Measurements from ENCODE around the gene VOPP1.

The VOPP1 gene

DNA sequence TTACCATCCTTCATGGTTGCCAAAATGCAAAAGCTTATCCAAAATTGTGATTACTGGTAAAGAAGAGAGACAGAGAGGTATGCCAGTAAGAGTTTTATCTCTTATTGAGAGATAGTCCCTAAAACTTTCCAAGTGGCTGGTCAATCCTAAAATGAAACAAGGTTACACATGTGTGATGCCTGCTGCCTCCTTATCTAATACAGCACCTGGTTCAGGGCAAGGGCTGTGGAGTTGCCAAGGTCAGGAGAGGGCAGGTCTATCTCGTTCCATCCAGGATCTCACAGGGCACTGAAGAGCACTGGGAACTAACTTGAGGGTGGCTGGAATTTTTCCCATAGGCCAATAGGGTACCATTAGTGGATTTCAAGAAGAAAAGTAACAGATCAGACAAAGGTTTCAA lies 18.3 kb downstream of the VOPP1 start:
- Histone ChIP-seq H3K4me1 (ENCODE audit: insufficient read depth, low read length) (peaks cover 64% of the 10 kb centered on the region), H3K36me3 (ENCODE audit: insufficient read depth, low read length) (no peaks in the 10 kb centered on the region), H3K9me3 (ENCODE audit: control insufficient read depth, insufficient read depth, low read length) (no peaks in the 10 kb centered on the region), H3K9ac (ENCODE audit: low read depth, low read length) (no peak overlapping the region)

DNA sequence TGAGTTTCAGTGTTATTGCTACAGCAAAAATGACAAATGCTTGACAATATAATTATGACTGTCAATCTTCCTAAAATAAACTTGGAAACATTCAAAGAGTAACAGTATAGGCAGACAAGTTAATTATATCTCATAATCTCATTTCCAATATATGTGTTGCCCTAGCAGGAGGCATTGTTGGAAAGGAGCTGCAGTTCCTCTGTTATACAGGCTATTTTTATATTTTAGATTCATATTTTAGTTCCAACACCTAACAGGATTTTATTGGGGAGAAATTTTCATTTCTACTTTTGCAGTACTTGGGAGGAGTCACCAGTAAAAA lies 19.3 kb downstream of the VOPP1 start:
- H3K36me3 ChIP-seq (ENCODE audit: insufficient read depth, low read length), result no peaks in the 10 kb centered on the region
- no peaks in the 10 kb centered on the region for H3K9me3 ChIP-seq (ENCODE audit: control insufficient read depth, insufficient read depth, low read length)
- no peak overlapping the region for H3K9ac ChIP-seq (ENCODE audit: low read depth, low read length)
- peaks cover 64% of the 10 kb centered on the region for H3K4me1 ChIP-seq (ENCODE audit: insufficient read depth, low read length)

DNA sequence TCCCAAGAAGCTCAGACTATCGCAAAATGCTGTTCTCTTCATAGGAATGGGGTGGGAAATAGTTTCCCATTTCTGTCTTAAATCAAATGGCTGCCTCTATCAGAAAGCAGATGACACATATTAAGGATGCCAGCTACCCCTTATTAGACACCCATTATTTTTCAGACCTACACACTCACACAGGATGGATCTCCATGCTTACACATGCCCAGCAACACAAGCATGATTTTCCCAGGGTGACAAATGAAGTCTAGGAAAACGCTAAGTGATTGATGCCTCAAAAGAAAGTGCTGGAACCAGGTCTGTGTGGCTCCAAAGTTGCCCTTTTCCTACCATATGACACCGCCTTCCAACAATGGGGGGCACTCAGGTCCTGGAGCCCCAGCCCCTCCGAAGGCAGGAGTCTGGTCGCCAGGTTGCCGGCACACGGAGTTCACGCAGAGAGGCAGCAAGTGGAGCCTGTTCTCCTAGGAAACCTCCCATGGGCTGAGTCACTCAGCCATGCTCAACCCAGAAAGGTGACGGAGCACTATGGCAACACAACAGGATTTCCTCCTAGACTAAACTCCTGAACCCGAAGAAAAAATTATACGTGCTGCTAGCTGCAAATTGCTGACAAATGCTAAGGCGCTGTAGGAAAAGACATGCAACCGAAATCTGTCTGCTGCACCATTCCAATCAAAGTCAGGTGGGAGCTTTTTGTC lies 19.8 kb downstream of the VOPP1 start:
- Histone ChIP-seq H3K9ac (ENCODE audit: low read depth, low read length) (no peak overlapping the region), H3K4me1 (ENCODE audit: insufficient read depth, low read length) (peaks cover 63% of the 10 kb centered on the region), H3K9me3 (ENCODE audit: control insufficient read depth, insufficient read depth, low read length) (no peaks in the 10 kb centered on the region), H3K36me3 (ENCODE audit: insufficient read depth, low read length) (no peaks in the 10 kb centered on the region)

DNA sequence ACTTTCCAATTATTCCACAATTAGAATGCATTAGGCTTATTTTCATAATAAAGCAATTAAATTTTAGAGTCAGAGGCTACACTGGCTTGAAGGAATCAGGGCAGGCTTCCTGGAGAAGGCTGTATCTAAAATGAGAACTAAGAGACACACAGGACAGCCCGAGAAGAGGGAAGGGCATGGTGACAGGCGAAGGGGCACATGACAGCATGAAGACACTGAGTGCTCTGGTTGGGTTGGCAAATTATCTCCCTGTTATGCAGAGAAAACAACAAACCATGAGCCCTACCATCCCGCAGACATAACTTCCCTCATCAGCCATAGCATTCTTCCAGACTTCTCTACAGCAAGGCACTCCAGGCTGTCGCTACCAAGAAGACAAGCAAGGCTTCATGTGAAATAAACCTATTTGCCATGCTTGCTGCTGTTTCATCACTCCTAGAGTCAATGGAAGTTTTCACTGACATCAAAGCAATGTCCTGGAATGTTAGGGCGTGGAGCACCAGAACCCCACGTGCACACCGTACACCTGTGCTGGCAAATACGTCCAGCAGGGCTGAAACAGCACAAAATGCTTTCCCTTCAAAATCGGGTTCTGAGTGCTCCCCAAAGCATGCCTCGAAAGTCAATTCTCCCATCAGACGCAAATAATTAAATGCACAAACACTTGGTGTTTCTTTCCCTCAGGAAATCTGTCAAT lies 21.3 kb downstream of the VOPP1 start:
- Histone ChIP-seq H3K9me3 (ENCODE audit: control insufficient read depth, insufficient read depth, low read length) (no peaks in the 10 kb centered on the region), H3K36me3 (ENCODE audit: insufficient read depth, low read length) (no peaks in the 10 kb centered on the region), H3K9ac (ENCODE audit: low read depth, low read length) (no peak overlapping the region), H3K4me1 (ENCODE audit: insufficient read depth, low read length) (peaks cover 58% of the 10 kb centered on the region)

DNA sequence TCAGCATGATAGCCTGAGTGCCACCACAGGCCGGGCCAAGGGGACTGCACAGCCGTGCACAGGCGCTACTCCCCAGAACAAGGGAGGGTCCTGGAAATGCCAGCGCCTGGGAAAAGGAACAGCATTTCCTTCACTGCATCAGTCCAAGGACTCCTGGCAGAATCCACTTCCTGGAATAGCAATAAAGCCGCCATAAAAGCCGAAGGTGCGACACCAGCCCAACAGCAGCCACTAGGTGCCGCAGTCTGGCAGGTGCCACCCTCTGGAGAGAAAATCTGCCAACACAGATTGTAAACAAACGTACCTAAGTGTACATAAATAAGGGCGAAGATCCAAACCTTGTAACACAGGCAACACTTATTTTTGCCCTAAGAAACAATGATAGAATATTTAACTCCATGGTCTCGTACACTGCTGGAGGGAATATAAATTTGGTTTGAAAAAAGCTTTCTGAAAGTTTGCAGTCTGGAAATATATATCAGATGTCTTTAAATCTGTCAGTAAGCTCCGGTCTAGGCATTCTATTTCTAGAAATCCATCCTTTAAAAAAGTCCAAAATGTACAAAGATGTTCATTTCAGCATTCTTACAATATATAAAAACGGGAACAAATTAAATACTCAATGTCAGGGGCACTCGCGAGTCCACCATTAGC lies 22.2 kb downstream of the VOPP1 start:
- peaks cover 56% of the 10 kb centered on the region for H3K4me1 ChIP-seq (ENCODE audit: insufficient read depth, low read length)
- H3K9ac ChIP-seq (ENCODE audit: low read depth, low read length), result no peak overlapping the region

DNA sequence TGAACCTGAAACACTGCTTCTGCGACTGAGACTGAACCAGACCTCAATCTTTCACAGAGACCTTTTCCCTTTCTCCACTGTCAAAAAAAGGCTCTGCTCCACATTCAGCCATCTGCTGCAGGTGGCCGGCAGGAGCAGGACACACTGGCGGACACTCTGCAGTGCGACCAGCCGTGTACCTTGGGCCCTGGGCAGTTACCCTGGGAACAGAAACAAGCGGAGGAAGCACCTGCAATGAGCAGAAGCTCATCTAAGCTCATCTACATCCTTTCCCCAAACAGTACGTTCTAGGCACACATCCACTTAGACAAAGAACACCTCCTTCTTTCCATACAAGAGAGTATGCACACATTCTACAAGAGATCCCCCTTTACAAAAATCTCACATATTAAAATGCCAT lies 22.8 kb downstream of the VOPP1 start:
- Histone ChIP-seq H3K9ac (ENCODE audit: low read depth, low read length) (no peak overlapping the region), H3K9me3 (ENCODE audit: control insufficient read depth, insufficient read depth, low read length) (no peaks in the 10 kb centered on the region), H3K36me3 (ENCODE audit: insufficient read depth, low read length) (no peaks in the 10 kb centered on the region), H3K4me1 (ENCODE audit: insufficient read depth, low read length) (peaks cover 51% of the 10 kb centered on the region)

More for the DNA sequence above, 22.2 kb downstream of the VOPP1 start:
- Histone ChIP-seq H3K36me3 (ENCODE audit: insufficient read depth, low read length) (no peaks in the 10 kb centered on the region), H3K9me3 (ENCODE audit: control insufficient read depth, insufficient read depth, low read length) (no peaks in the 10 kb centered on the region)

DNA sequence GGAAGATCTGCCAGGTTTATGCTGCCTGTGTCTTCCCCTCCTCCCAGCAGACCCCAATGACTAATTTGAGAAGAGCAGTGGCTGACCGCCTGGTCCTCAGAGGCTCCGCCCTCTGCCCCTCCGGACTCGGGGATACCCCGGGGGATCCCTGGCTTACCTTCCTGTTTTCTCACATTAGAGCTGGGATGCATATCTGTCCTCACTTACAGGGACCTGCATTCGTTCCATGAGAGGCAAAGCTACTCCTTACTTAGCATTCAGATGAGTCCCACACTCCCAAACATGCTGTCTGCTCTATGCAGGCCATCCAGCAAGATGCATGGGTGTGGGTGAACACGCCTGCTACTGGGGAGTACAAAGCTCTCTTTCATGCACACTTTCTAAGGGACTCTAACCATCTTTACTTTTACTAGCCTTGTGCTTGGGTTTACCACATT lies 24.0 kb downstream of the VOPP1 start:
- peaks cover 43% of the 10 kb centered on the region for H3K4me1 ChIP-seq (ENCODE audit: insufficient read depth, low read length)
- no peak overlapping the region for H3K9ac ChIP-seq (ENCODE audit: low read depth, low read length)
- no peaks in the 10 kb centered on the region for H3K9me3 ChIP-seq (ENCODE audit: control insufficient read depth, insufficient read depth, low read length)
- no peaks in the 10 kb centered on the region for H3K36me3 ChIP-seq (ENCODE audit: insufficient read depth, low read length)

DNA sequence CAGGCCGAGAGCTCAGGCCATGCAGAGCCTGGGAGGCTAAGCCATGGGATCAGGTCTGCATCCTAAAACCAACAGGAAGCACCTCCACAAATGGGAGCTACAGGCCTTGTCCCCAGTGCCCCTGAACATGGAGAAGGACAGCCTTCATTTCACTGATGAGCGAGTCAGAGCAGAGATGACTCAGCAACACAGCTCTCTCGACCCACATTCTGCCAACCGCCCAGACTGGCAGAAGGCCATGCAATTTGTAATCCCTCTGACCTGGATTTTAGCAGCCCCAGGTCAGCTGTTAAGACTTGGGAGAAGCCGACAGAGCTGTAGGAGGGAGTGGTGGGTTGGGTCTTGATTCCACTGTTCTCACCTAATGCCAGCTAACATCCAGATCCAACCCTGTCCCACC lies 25.5 kb downstream of the VOPP1 start:
- Histone ChIP-seq H3K4me1 (ENCODE audit: insufficient read depth, low read length) (peaks cover 30% of the 10 kb centered on the region), H3K9ac (ENCODE audit: low read depth, low read length) (no peak overlapping the region), H3K9me3 (ENCODE audit: control insufficient read depth, insufficient read depth, low read length) (no peaks in the 10 kb centered on the region), H3K36me3 (ENCODE audit: insufficient read depth, low read length) (no peaks in the 10 kb centered on the region)

DNA sequence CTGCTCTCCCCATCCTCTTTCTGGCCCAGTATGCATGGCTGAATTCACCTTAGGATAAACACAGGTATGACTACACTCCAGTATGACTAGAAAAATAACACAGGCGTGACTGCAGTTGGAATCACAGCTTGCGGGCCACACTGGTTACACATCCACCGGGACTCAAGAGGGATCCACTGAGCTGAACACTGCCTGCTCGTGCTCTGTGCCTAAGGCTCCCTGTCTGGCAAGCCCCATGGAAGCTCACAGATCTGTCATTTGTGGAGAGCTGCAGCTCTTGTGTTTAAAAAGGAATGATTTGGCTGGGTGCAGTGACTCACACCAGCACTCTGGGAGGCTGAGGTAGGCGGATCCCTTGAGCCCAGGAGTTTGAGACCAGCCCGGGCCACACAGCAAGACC lies 26.8 kb downstream of the VOPP1 start:
- H3K4me1 ChIP-seq (ENCODE audit: insufficient read depth, low read length), result peaks cover 41% of the 10 kb centered on the region
- H3K36me3 ChIP-seq (ENCODE audit: insufficient read depth, low read length), result 0 out of 2 replicates have a peak, but pooled peaks cover 3% of the 10 kb centered on the region
- H3K9ac ChIP-seq (ENCODE audit: low read depth, low read length), result no peak overlapping the region
- H3K9me3 ChIP-seq (ENCODE audit: control insufficient read depth, insufficient read depth, low read length), result no peaks in the 10 kb centered on the region

DNA sequence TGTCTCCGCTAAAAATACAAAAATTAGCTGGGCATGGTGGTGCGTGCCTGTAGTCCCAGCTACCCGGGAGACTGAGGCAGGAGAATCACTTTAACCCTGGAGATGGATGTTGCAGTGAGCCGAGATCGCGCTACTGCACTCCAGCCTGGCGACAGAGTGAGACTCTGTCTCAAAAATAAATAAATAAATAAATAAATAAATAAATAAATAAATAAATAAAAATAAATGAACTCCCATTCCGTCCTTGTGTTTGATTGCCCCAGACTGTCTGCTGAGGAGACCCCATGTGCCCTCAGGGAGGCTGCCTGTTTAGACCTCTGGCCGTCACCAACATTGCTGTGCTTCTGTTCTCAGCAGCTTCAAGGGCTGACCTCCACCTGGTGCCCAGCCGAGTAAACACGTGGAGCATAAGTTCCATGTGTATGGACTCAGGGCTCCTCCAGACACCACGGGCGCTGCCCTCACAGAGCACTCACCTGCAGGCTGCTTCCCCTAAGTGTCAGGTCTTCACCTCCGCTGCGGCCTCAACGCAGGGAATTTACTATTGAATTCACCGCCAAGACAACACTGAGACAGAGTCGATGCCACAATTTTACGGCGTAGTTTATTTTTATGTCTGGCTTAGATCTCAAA lies 32.0 kb downstream of the VOPP1 start:
- Histone ChIP-seq H3K9me3 (ENCODE audit: control insufficient read depth, insufficient read depth, low read length) (no peaks in the 10 kb centered on the region), H3K9ac (ENCODE audit: low read depth, low read length) (no peak overlapping the region), H3K36me3 (ENCODE audit: insufficient read depth, low read length) (0 out of 2 replicates have a peak, but pooled peaks cover 3% of the 10 kb centered on the region), H3K4me1 (ENCODE audit: insufficient read depth, low read length) (peaks cover 48% of the 10 kb centered on the region)

DNA sequence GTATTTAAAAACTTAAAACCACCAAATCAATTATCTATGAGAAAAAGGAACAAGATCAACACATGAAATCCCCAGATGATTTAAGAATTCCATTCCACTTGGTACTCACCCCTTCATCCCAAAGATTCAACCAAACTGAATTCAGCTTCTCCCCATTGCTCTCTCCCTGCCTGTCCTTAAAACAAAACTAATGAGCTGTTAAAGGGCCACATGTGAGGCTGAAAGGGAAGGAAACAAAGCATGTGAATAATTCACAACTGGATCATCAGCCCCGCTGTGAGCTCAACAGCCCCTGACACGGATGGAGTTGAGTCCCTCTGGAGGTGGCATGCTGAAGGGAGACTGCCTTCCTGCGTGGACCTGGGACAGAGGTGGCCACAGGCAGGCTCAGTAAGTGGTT lies 32.9 kb downstream of the VOPP1 start:
- H3K9ac ChIP-seq (ENCODE audit: low read depth, low read length), result no peak overlapping the region
- H3K9me3 ChIP-seq (ENCODE audit: control insufficient read depth, insufficient read depth, low read length), result no peaks in the 10 kb centered on the region
- H3K36me3 ChIP-seq (ENCODE audit: insufficient read depth, low read length), result 0 out of 2 replicates have a peak, but pooled peaks cover 3% of the 10 kb centered on the region
- H3K4me1 ChIP-seq (ENCODE audit: insufficient read depth, low read length), result peaks cover 55% of the 10 kb centered on the region

DNA sequence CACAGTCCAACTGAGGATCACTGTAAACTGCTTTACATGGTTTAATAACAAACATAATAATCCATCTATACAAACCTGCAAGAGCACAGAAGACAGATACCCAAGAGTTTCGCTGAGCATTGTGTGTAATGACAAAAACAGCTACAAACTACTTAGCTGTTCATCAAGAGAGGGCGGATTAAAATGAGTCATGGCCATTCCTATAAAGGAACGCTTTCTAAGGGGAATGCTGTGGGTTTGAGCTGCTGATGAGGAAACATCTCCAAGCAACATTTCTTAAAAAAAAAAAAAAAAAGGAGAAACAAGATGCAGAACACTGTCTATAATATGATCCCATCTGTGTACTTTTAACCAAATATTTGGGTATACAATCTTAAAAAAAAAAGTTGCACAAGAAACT lies 33.8 kb downstream of the VOPP1 start:
- no peak overlapping the region for H3K9ac ChIP-seq (ENCODE audit: low read depth, low read length)
- H3K4me1 ChIP-seq (ENCODE audit: insufficient read depth, low read length), result peaks cover 62% of the 10 kb centered on the region
- 0 out of 2 replicates have a peak, but pooled peaks cover 3% of the 10 kb centered on the region for H3K36me3 ChIP-seq (ENCODE audit: insufficient read depth, low read length)
- no peaks in the 10 kb centered on the region for H3K9me3 ChIP-seq (ENCODE audit: control insufficient read depth, insufficient read depth, low read length)

DNA sequence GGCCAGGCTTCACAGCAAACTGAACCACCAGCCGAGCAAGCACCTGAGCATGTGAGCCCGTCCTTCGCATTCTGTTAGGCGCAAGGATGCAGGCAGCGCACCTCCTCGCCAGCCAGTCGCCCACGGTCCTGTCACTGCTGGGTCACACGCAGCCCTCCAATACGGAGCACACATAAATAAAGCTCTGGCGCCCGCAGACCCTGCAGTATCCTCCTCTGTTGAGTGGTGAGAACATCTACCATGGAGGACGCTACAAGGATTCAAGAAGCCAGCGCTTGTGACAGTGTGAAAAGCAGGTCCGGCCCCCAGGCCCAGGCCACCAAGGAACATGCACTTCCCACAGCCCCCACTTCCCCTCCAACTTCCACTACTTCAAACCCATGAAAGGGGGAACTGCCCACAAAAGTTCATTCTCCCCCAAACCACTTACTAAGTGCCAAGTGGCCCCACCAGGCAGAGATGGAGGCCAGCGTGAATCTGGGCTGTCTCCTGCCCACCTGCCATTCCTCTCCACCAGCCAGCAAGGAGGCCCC lies 34.8 kb downstream of the VOPP1 start:
- 0 out of 2 replicates have a peak, but pooled peaks cover 3% of the 10 kb centered on the region for H3K36me3 ChIP-seq (ENCODE audit: insufficient read depth, low read length)
- H3K9ac ChIP-seq (ENCODE audit: low read depth, low read length), result no peak overlapping the region
- no peaks in the 10 kb centered on the region for H3K9me3 ChIP-seq (ENCODE audit: control insufficient read depth, insufficient read depth, low read length)
- H3K4me1 ChIP-seq (ENCODE audit: insufficient read depth, low read length), result peaks cover 69% of the 10 kb centered on the region
